ENCODE results near the gene DUSP5. TPM values are rescaled to one million over a fixed set of nuclear protein-coding genes. Genes with fewer than 3 reads are reported as not detected.
"Not testable (repeated sequence)": the region's sequence is repeated elsewhere in the genome, so short reads cannot be mapped to it uniquely, and the experiment has no call there.

Gene DUSP5
- total RNA-seq, 1 experiment from 2014 or later = 106 TPM

DNA sequence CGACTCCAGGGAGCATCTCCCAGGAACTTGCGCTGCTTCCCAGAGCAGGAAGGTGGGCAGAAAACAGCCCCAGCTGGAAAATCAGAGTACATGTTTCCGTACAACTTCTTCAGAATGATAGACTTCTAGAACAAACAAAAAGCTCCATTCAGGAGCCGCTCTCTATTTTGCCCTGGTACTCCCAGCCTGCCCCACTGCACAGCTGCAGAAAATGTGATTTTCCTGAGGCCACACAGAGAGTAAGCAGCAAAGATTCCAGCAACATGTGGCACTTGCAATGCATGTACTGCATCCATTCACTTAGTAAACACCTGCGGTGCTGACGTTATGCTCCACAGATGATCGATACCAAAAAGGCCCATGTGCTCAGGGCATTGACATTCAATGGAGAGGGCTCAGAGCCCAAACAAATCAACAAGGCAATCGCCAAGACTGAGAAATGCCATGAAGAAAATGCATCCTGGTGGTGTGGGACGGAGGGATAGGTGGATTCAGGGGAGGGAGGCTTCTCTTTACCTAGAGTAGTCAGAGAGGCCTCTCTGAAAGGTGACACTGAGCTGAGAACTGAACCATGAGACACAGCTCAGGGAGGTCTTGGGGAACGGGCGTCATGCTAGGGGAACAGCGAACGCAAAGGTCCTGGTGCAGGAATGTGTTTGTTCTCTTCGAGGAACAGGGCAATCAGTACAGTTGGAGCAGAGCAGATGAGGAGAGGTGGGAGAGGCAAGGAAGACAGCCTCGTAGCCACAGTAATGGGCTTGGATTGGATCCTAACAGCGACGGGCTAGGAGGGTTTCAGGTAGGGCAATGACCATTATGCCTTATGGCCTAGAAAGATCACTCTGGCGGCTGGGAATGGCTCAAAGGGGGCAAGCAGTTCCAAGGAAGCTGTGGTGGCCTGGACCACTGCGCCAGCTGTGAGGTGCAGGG, 35.3 kb upstream of the DUSP5 start:
- Mint-ChIP-seq H3K36me3 (ENCODE audit: insufficient read depth, unreplicated experiment) (no peaks in the 10 kb centered on the region), H3K27me3 (ENCODE audit: insufficient read depth, unreplicated experiment) (no peaks in the 10 kb centered on the region), H3K4me3 (ENCODE audit: unreplicated experiment) (no peak overlapping the region), H3K27ac (ENCODE audit: low read depth, unreplicated experiment) (no peak overlapping the region), H3K9me3 (ENCODE audit: unreplicated experiment) (no peaks in the 10 kb centered on the region), H3K4me1 (ENCODE audit: insufficient read depth, unreplicated experiment) (peaks cover 10% of the 10 kb centered on the region)
- TF ChIP-seq, protein P1, sequence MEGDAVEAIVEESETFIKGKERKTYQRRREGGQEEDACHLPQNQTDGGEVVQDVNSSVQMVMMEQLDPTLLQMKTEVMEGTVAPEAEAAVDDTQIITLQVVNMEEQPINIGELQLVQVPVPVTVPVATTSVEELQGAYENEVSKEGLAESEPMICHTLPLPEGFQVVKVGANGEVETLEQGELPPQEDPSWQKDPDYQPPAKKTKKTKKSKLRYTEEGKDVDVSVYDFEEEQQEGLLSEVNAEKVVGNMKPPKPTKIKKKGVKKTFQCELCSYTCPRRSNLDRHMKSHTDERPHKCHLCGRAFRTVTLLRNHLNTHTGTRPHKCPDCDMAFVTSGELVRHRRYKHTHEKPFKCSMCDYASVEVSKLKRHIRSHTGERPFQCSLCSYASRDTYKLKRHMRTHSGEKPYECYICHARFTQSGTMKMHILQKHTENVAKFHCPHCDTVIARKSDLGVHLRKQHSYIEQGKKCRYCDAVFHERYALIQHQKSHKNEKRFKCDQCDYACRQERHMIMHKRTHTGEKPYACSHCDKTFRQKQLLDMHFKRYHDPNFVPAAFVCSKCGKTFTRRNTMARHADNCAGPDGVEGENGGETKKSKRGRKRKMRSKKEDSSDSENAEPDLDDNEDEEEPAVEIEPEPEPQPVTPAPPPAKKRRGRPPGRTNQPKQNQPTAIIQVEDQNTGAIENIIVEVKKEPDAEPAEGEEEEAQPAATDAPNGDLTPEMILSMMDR (IDR thresholded peaks at IDR 0.05; ENCODE audit: unreplicated experiment) = no peak
- intact Hi-C loops (cut with micrococcal nuclease) = no loop called here
- CTCF ChIA-PET = no interaction called here
- POLR2A ChIA-PET = interaction anchor here (0.9 kb wide), 1 partner anchor 81 kb away, joined by 4 read pairs; no protein-coding TSS in a partner anchor
- no peak for DNase-seq (ENCODE audit: unreplicated experiment)
- no TSS peak for BruUV-seq (replicated peaks)

DNA sequence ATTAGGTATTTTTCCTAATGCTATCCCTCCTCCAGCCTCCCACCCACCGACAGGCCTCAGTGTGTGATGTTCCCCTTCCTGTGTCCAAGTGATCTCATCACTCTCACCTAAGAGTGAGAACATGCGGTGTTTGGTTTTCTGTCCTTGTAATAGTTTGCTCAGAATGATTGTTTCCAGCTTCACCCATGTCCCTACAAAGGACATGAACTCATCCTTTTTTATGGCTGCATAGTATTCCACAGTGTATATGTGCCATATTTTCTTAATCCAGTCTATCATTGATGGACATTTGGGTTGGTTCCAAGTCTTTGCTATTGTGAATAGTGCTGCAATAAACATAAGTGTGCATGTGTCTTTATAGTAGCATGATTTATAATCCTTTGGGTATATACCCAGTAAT, 29.4 kb upstream of the DUSP5 start:
- CTCF ChIA-PET = interaction anchor here (1.2 kb wide), 1 partner anchor 30 kb away, joined by 3 read pairs; no protein-coding TSS in a partner anchor
- POLR2A ChIA-PET; BruUV-seq (replicated peaks); intact Hi-C loops (cut with micrococcal nuclease); H3K36me3 Mint-ChIP-seq (ENCODE audit: insufficient read depth, unreplicated experiment); H3K27me3 Mint-ChIP-seq (ENCODE audit: insufficient read depth, unreplicated experiment); DNase-seq (ENCODE audit: unreplicated experiment); H3K27ac Mint-ChIP-seq (ENCODE audit: low read depth, unreplicated experiment); H3K4me3 Mint-ChIP-seq (ENCODE audit: unreplicated experiment); H3K9me3 Mint-ChIP-seq (ENCODE audit: unreplicated experiment); H3K4me1 Mint-ChIP-seq (ENCODE audit: insufficient read depth, unreplicated experiment): not testable (repeated sequence)

DNA sequence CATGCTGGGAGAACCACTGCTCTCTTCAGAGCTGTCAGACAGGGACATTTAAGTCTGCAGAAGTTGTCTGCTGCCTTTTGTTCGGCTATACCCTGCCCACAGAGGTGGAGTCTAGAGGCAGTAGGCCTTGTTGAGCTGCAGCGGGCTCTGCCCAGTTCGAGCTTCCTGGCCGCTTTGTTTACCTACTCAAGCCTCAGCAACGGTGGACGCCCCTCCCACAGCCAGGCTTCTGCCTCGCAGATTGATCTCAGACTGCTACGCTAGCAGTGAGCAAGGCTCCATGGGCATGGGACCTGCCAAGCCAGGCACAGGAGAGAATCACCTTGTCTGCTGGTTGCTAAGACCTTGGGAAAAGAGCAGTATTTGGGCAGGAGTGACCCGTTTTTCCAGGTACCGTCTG, 27.2 kb upstream of the DUSP5 start:
- H3K36me3 Mint-ChIP-seq (ENCODE audit: insufficient read depth, unreplicated experiment); POLR2A ChIA-PET; H3K27ac Mint-ChIP-seq (ENCODE audit: low read depth, unreplicated experiment); H3K4me3 Mint-ChIP-seq (ENCODE audit: unreplicated experiment); BruUV-seq (replicated peaks); H3K4me1 Mint-ChIP-seq (ENCODE audit: insufficient read depth, unreplicated experiment); H3K9me3 Mint-ChIP-seq (ENCODE audit: unreplicated experiment); CTCF ChIA-PET; intact Hi-C loops (cut with micrococcal nuclease); H3K27me3 Mint-ChIP-seq (ENCODE audit: insufficient read depth, unreplicated experiment); DNase-seq (ENCODE audit: unreplicated experiment): not testable (repeated sequence)

- DNase-seq (ENCODE audit: unreplicated experiment) = no peak
- CTCF ChIA-PET = interaction anchor here (0.5 to 0.7 kb wide), 4 partner anchors 53 to 138 kb away, joined by 3 read pairs; no protein-coding TSS in a partner anchor
- intact Hi-C loops (cut with micrococcal nuclease) = no loop called here
Measured at GRCh38 chr10:110471566-110472139, 26.1 kb upstream of the DUSP5 start.

More at GRCh38 chr10:110471566-110472139, 26.1 kb upstream of the DUSP5 start:
- no peak overlapping the region for H3K27ac Mint-ChIP-seq (ENCODE audit: low read depth, unreplicated experiment)
- no peaks in the 10 kb centered on the region for H3K4me1 Mint-ChIP-seq (ENCODE audit: insufficient read depth, unreplicated experiment)
- no peaks in the 10 kb centered on the region for H3K9me3 Mint-ChIP-seq (ENCODE audit: unreplicated experiment)
- H3K4me3 Mint-ChIP-seq (ENCODE audit: unreplicated experiment) = no peak overlapping the region
- peaks cover under 1% of the 10 kb centered on the region for H3K36me3 Mint-ChIP-seq (ENCODE audit: insufficient read depth, unreplicated experiment)
- no TSS peak for BruUV-seq (replicated peaks)
- TF ChIP-seq, protein P1 (IDR thresholded peaks at IDR 0.05; ENCODE audit: unreplicated experiment) = no peak
- no peaks in the 10 kb centered on the region for H3K27me3 Mint-ChIP-seq (ENCODE audit: insufficient read depth, unreplicated experiment)
- POLR2A ChIA-PET = no interaction called here
